H1 (cell line): ENCODE measurements around the gene RPIA. TPM values are rescaled to one million over a fixed set of nuclear protein-coding genes. Genes with fewer than 3 reads are reported as not detected.

Experiments
- CTCF ChIA-PET: fragments of 300-600 bp; sonication (Branson Sonifier 250); formaldehyde crosslinking; loops from one replicate; lab custom pipeline; 2021; ENCODE audit not compliant: partially characterized antibody; lab: Charles Lee
- POLR2A ChIA-PET: fragments of 300-600 bp; sonication (Branson Sonifier 250); formaldehyde crosslinking; loops from one replicate; lab custom pipeline; 2021; ENCODE audit warnings: inconsistent platforms; ENCODE audit not compliant: partially characterized antibody; lab: Charles Lee
- DNase-seq, 2 experiments: peaks; one replicate each; pipeline versions ENCODE4 v3.0.0 to v3.0.0-alpha.2; 2010 to 2022; ENCODE audit warnings: low spot score in 2 of 2, low read depth in 1 of 2, mixed read lengths in 1 of 2
- FAIRE-seq: peaks from 2 replicates; lab custom pipeline; 2011; peaks lifted over from hg19 to GRCh38; lab: Jason Lieb, UNC
- H2AFZ ChIP-seq: 2 replicates; pipeline ENCODE4 v1.8.1; 2012; ENCODE audit warnings: low read length, inconsistent platforms
- H2AK5ac ChIP-seq: 2 replicates; pipeline ENCODE4 v1.6.1; 2013; ENCODE audit warnings: low read depth, low read length
- H2BK120ac ChIP-seq: replicated peaks from 2 replicates; pipeline ENCODE3; 2013; ENCODE audit warnings: low read depth, low read length, inconsistent platforms
- H2BK12ac ChIP-seq: 2 replicates; pipeline ENCODE4 v1.6.1; 2013; ENCODE audit warnings: low read depth, low read length
- H2BK15ac ChIP-seq: 2 replicates; pipeline ENCODE4 v1.6.1; 2013; ENCODE audit warnings: low read length
- H2BK20ac ChIP-seq: 2 replicates; pipeline ENCODE4 v1.6.1; 2013; ENCODE audit warnings: low read length
- H2BK5ac ChIP-seq: 2 replicates; pipeline ENCODE4 v1.6.1; 2013; ENCODE audit warnings: low read depth, low read length
- H3K14ac ChIP-seq: 2 replicates; pipeline ENCODE4 v1.6.1; 2013; ENCODE audit warnings: inconsistent platforms; ENCODE audit not compliant: insufficient read length
- H3K18ac ChIP-seq: 2 replicates; pipeline ENCODE4 v1.6.1; 2013; ENCODE audit warnings: low read length; ENCODE audit errors: extremely low read depth
- H3K23ac ChIP-seq: 2 replicates; pipeline ENCODE4 v1.6.1; 2013; ENCODE audit warnings: inconsistent platforms; ENCODE audit not compliant: insufficient read length
- H3K23me2 ChIP-seq: 2 replicates; pipeline ENCODE4 v1.6.1; 2013; ENCODE audit warnings: low read depth, low read length
- H3K27ac ChIP-seq: 2 replicates; pipeline ENCODE4 v1.6.1; 2011; ENCODE audit warnings: low read depth, low read length, inconsistent platforms
- H3K27me3 ChIP-seq, 4 experiments: replicated peaks in 1 of 4; 1 replicate in 1 of 4; 2 replicates in 3 of 4; pipeline versions ENCODE4 v1.6.1 to v1.8.1; 2011 to 2013; ENCODE audit warnings: low read length in 3 of 4, mild to moderate bottlenecking in 3 of 4, inconsistent platforms in 2 of 4, mixed read lengths in 2 of 4, moderate library complexity in 1 of 4; ENCODE audit not compliant: control insufficient read depth in 3 of 4, insufficient read depth in 3 of 4; ENCODE audit errors: extremely low read depth in 1 of 4
- H3K36me3 ChIP-seq, 4 experiments: 2 replicates each; pipeline versions ENCODE4 v1.6.1 to v1.8.1; 2011 to 2013; ENCODE audit warnings: mild to moderate bottlenecking in 4 of 4, low read length in 3 of 4, moderate library complexity in 2 of 4, control low read depth in 1 of 4, inconsistent platforms in 1 of 4; ENCODE audit not compliant: insufficient read depth in 4 of 4, control insufficient read depth in 2 of 4
- H3K4ac ChIP-seq: replicated peaks from 2 replicates; pipeline ENCODE3; 2013; ENCODE audit warnings: low read length, low read depth, mixed read lengths, inconsistent platforms; ENCODE audit not compliant: insufficient read length
- H3K4me1 ChIP-seq, 4 experiments: replicated peaks in 1 of 4; 1 replicate in 1 of 4; 2 replicates in 3 of 4; pipeline versions ENCODE4 v1.6.1 to v1.8.1; 2011 to 2013; ENCODE audit warnings: low read length in 3 of 4, inconsistent platforms in 2 of 4, mixed read lengths in 1 of 4; ENCODE audit not compliant: insufficient read depth in 4 of 4, control insufficient read depth in 3 of 4
- H3K4me2 ChIP-seq, 2 experiments: 2 replicates each; pipeline versions ENCODE4 v1.6.1 to v1.8.1; 2011 to 2013; ENCODE audit warnings: low read depth in 2 of 2, low read length in 2 of 2, control low read depth in 1 of 2, inconsistent platforms in 1 of 2, mild to moderate bottlenecking in 1 of 2; ENCODE audit not compliant: insufficient read depth in 1 of 2
- H3K4me3 ChIP-seq, 4 experiments: fragments of 200-600, 300-600 bp in 1 of 4; sonication (generic), shearing (Covaris generic), sonication (Bioruptor Twin) in 1 of 4; 2 replicates each; pipeline versions ENCODE4 v1.5.1 to v1.8.1; 2011 to 2016; ENCODE audit warnings: low read length in 4 of 4, low read depth in 3 of 4, control low read depth in 2 of 4, inconsistent platforms in 2 of 4, mild to moderate bottlenecking in 2 of 4, mixed read lengths in 1 of 4, moderate library complexity in 1 of 4; ENCODE audit not compliant: insufficient read depth in 2 of 4; ENCODE audit errors: extremely low read depth in 1 of 4
- H3K56ac ChIP-seq: replicated peaks from 2 replicates; pipeline ENCODE3; 2013; ENCODE audit warnings: low read depth, mild to moderate bottlenecking, mixed read lengths, low read length, inconsistent platforms; ENCODE audit not compliant: insufficient read length
- H3K79me1 ChIP-seq: 2 replicates; pipeline ENCODE4 v1.6.1; 2013; ENCODE audit warnings: low read depth, low read length, control low read depth
- H3K79me2 ChIP-seq, 2 experiments: 2 replicates each; pipeline versions ENCODE4 v1.6.1 to v1.8.1; 2012 to 2013; ENCODE audit warnings: low read length in 2 of 2, mild to moderate bottlenecking in 2 of 2, inconsistent platforms in 1 of 2; ENCODE audit not compliant: insufficient read depth in 2 of 2, control insufficient read depth in 1 of 2
- H3K9ac ChIP-seq, 4 experiments: replicated peaks in 1 of 4; 1 replicate in 1 of 4; 2 replicates in 3 of 4; pipeline versions ENCODE4 v1.6.1 to v1.8.1; 2011 to 2013; ENCODE audit warnings: low read depth in 3 of 4, low read length in 3 of 4, control low read depth in 2 of 4, mild to moderate bottlenecking in 2 of 4, moderate library complexity in 2 of 4, inconsistent platforms in 1 of 4; ENCODE audit errors: extremely low read depth in 1 of 4
- H3K9me3 ChIP-seq, 2 experiments: 2 replicates each; pipeline versions ENCODE4 v1.6.1 to v1.8.1; 2012 to 2013; ENCODE audit warnings: mild to moderate bottlenecking in 2 of 2, moderate library complexity in 2 of 2, control low read depth in 1 of 2, inconsistent platforms in 1 of 2, low read depth in 1 of 2, low read length in 1 of 2, mixed read lengths in 1 of 2; ENCODE audit not compliant: insufficient read depth in 2 of 2
- H4K20me1 ChIP-seq, 2 experiments: replicated peaks in 1 of 2; 2 replicates each; pipeline versions ENCODE3 to v1.8.1; 2011 to 2013; ENCODE audit warnings: inconsistent platforms in 2 of 2, low read length in 2 of 2, mild to moderate bottlenecking in 1 of 2; ENCODE audit not compliant: insufficient read depth in 2 of 2, control insufficient read depth in 1 of 2
- H4K5ac ChIP-seq: 2 replicates; pipeline ENCODE4 v1.6.1; 2013; ENCODE audit warnings: low read length, low read depth, mixed read lengths, inconsistent platforms; ENCODE audit not compliant: insufficient read length
- H4K8ac ChIP-seq: 2 replicates; pipeline ENCODE4 v1.8.0; 2013; ENCODE audit warnings: mild to moderate bottlenecking, moderate library complexity, low read length, inconsistent platforms; ENCODE audit not compliant: insufficient read depth; ENCODE audit errors: extremely low read depth
- H4K91ac ChIP-seq: replicated peaks from 2 replicates; pipeline ENCODE3; 2013; ENCODE audit warnings: low read length, mixed read lengths, inconsistent platforms; ENCODE audit not compliant: insufficient read length
- ASH2L ChIP-seq: fragments of 200-600, 300-600 bp; sonication (generic); IDR thresholded peaks from one replicate; pipeline ENCODE4 v1.7.1; 2017; ENCODE audit warnings: low read length
- BCL11A ChIP-seq, 2 experiments: IDR thresholded peaks; one replicate each; pipeline ENCODE4 v1.6.1; 2011; ENCODE audit warnings: low read depth in 2 of 2, low read length in 2 of 2, mild to moderate bottlenecking in 2 of 2
- HDAC6 ChIP-seq: IDR thresholded peaks from one replicate; pipeline ENCODE4 v1.7.1; 2012; ENCODE audit warnings: low read depth, mild to moderate bottlenecking, inconsistent platforms, low read length, moderate library complexity
- JUN ChIP-seq: IDR thresholded peaks from 2 replicates; pipeline ENCODE4 v1.6.1; 2011; ENCODE audit warnings: low read depth, mild to moderate bottlenecking, improper control_type of control experiment, low read length
- NANOG ChIP-seq: IDR thresholded peaks from 2 replicates; pipeline ENCODE4 v1.6.1; 2011; ENCODE audit warnings: low read length, low read depth, mild to moderate bottlenecking, inconsistent platforms; ENCODE audit not compliant: insufficient read depth, poor library complexity, severe bottlenecking
- NRF1 ChIP-seq: IDR thresholded peaks from 2 replicates; pipeline ENCODE4 v1.6.1; 2011; ENCODE audit warnings: mild to moderate bottlenecking, low read depth, low read length, improper control_type of control experiment
- PHF8 ChIP-seq: fragments of 200-600 bp; sonication (generic); conservative IDR thresholded peaks from 2 replicates; pipeline ENCODE4 v1.7.1; 2012; ENCODE audit warnings: low read depth, mild to moderate bottlenecking, inconsistent platforms, low read length, moderate library complexity
- RAD21 ChIP-seq, 2 experiments: IDR thresholded peaks in 1 of 2; conservative IDR thresholded peaks in 1 of 2; 2 replicates each; pipeline ENCODE4 v1.6.1; 2011; ENCODE audit warnings: low read depth in 2 of 2, low read length in 2 of 2, improper control_type of control experiment in 1 of 2, inconsistent platforms in 1 of 2, mild to moderate bottlenecking in 1 of 2, moderate library complexity in 1 of 2
- TAF1 ChIP-seq: IDR thresholded peaks from 2 replicates; pipeline ENCODE4 v1.6.1; 2011; ENCODE audit warnings: mild to moderate bottlenecking, low read depth, low read length
- TAF7 ChIP-seq: optimal IDR thresholded peaks from 2 replicates; pipeline ENCODE3; 2011; ENCODE audit warnings: low read depth, mild to moderate bottlenecking, inconsistent platforms, low read length, moderate library complexity, borderline replicate concordance
- WGBS, 2 experiments: shearing (Covaris generic) in 1 of 2; methylation state at CpG; one replicate each; pipeline versions ENCODE4 v1.1.6 to v1.1.7; 2013 to 2015; ENCODE audit warnings: low lambda C conversion rate in 2 of 2, mixed read lengths in 2 of 2, inconsistent platforms in 1 of 2, low coverage in 1 of 2, missing lambda C conversion rate in 1 of 2; ENCODE audit not compliant: insufficient replicate concordance in 2 of 2, insufficient coverage in 1 of 2, insufficient read length in 1 of 2; ENCODE audit errors: extremely low coverage in 1 of 2, missing lambda C conversion rate in 1 of 2; 5-methylcytosine and 5-hydroxymethylcytosine counted together
- polyA plus RNA-seq, 7 experiments: library from polyadenylated mRNA; depleted of rRNA in 3 of 7; stranded (reverse) in 5 of 7; unstranded in 2 of 7; fragments of >200 nt in 5 of 7; fragments of 200-250 nt in 2 of 7; gene quantifications; 1 replicate in 5 of 7; 2 replicates in 1 of 7; 4 replicates in 1 of 7; pipeline versions ENCODE4 v1.2.1 to v1.2.3, GENCODE V29; 2011 to 2013; ENCODE audit warnings: missing spikeins in 2 of 7, mixed read lengths in 2 of 7
- total RNA-seq: library from RNA; stranded (reverse); fragmentation: NEBNext Ultra II Directional; extraction: Animal tissue kit (Norgen Biotek cat#: 25700); gene quantifications from 2 replicates; pipeline ENCODE4 v1.2.1, GENCODE V29; 2021
- TF ChIP-seq, protein P1 (sequence below): IDR thresholded peaks from 2 replicates; pipeline ENCODE4 v1.6.1; 2012; ENCODE audit warnings: low read length, inconsistent platforms

Gene RPIA
- total and polyA plus RNA-seq, 2 of the 8 experiments (the other 6 are each of a cell fraction or from before 2014, with no cell fraction given) = 13.1 to 24.0 TPM

- Histone ChIP-seq H3K9ac (no peak overlapping the region), H3K4me3 (no peak overlapping the region), H3K23me2 (no peaks in the 10 kb centered on the region), H3K56ac (no peak overlapping the region), H3K4me1 (no peaks in the 10 kb centered on the region), H3K79me2 (peaks cover 0 to 3% of the 10 kb centered on the region in 2 experiments; a peak in 1 of 4 replicates), H3K4me2 (no peak overlapping the region), H3K9me3 (no peaks in the 10 kb centered on the region), H3K36me3 (no peaks in the 10 kb centered on the region), H3K23ac (no peak overlapping the region), H3K79me1 (peaks cover 1% of the 10 kb centered on the region; the same call in 1 of the 2 replicates), H3K27ac (no peak overlapping the region), H2AFZ (no peak overlapping the region), H2AK5ac (no peak overlapping the region), H2BK120ac (no peak overlapping the region), H2BK15ac (no peak overlapping the region), H2BK5ac (no peak overlapping the region), H4K5ac (no peak overlapping the region), H4K91ac (no peak overlapping the region), H4K8ac (no peak overlapping the region), H3K14ac (no peak overlapping the region), H4K20me1 (peaks cover 0 to 1% of the 10 kb centered on the region in 2 experiments), H2BK20ac (no peak overlapping the region), H2BK12ac (no peak overlapping the region), H3K18ac (no peak overlapping the region), H3K4ac (no peak overlapping the region), H3K27me3 (no peaks in the 10 kb centered on the region)
- DNase-seq = no peak
- CTCF ChIA-PET = interaction anchor here (0.6 to 0.8 kb wide), 2 partner anchors 10 to 22 kb away, joined by 3 read pairs; no protein-coding TSS in a partner anchor
- 92% methylated on average over 8 of the region's 8 CpGs; no CpG with 5 or more reads in 1 of the 2 experiments for WGBS, 2 experiments
- no peak for FAIRE-seq
- POLR2A ChIA-PET = no interaction called here
- TF ChIP-seq BCL11A (IDR thresholded peaks at IDR 0.05; ENCODE audit: low read depth in 2 of 2, low read length in 2 of 2) (no peak), PHF8 (no peak), TAF1 (no peak), JUN (no peak), TAF7 (no peak), ASH2L (no peak), RAD21 (IDR thresholded peaks at IDR 0.05 in 1 of 2, conservative IDR thresholded peaks at IDR 0.05 in 1 of 2; ENCODE audit: low read depth in 2 of 2, low read length in 2 of 2) (no peak), HDAC6 (no peak), NRF1 (no peak), NANOG (no peak)
- TF ChIP-seq, protein P1, sequence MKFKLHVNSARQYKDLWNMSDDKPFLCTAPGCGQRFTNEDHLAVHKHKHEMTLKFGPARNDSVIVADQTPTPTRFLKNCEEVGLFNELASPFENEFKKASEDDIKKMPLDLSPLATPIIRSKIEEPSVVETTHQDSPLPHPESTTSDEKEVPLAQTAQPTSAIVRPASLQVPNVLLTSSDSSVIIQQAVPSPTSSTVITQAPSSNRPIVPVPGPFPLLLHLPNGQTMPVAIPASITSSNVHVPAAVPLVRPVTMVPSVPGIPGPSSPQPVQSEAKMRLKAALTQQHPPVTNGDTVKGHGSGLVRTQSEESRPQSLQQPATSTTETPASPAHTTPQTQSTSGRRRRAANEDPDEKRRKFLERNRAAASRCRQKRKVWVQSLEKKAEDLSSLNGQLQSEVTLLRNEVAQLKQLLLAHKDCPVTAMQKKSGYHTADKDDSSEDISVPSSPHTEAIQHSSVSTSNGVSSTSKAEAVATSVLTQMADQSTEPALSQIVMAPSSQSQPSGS = no peak
These were observed 37.7 kb downstream of the RPIA start for GRCh38 chr2:88729061-88729745.
